ENCODE measurements around the gene CIDEC.
A peak's percentile ranks its signal among the peaks of the same experiment; 100 is the strongest.
"Not testable (repeated sequence)": the region's sequence is repeated elsewhere in the genome, so short reads cannot be mapped to it uniquely, and the experiment has no call there.

Gene CIDEC

DNA sequence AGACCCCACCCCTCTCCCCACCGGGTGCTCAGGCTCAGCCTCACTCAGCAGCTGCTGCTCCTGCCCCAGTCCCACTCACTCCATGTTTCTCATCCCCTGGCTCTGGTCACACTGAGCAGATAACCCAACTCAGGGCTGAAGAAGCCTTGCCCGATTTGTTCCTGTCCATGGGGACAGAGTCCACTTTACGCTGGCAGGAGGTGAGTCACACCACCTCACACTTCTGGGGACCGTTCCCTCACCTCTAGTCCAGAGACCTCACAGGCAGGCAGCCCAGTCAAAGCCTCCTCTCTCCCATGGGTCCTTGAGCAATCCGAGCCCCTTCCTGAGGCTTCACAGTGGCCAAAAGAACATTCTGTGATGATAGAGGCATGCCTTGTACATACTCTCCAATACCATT lies 1.4 kb downstream of the CIDEC start:
- peaks cover 5 to 11% of the 10 kb centered on the region in 2 donors for H3K4me1 ChIP-seq (ENCODE audit: control insufficient read depth in 1 of 2, insufficient read depth in 2 of 2, low read length in 2 of 2)
- H3K27ac ChIP-seq (ENCODE audit: low read depth, low read length): no peak overlapping the region
- H3K9me3 ChIP-seq (ENCODE audit: control insufficient read depth in 1 of 2, low read length in 2 of 2): no peaks in the 10 kb centered on the region
- H3K27me3 ChIP-seq (ENCODE audit: control insufficient read depth in 1 of 2, insufficient read depth in 2 of 2, low read length in 2 of 2): no peaks in the 10 kb centered on the region
- no peaks in the 10 kb centered on the region for H3K36me3 ChIP-seq (ENCODE audit: control insufficient read depth in 1 of 2, insufficient read depth in 2 of 2, low read length in 2 of 2)
- H3K9ac ChIP-seq (ENCODE audit: low read depth in 1 of 2, low read length in 2 of 2): peak overlapping the region in 1 of 2 donors; percentile 25
- H3K4me3 ChIP-seq (ENCODE audit: low read depth in 1 of 2, low read length in 2 of 2): peak overlapping the region; percentile 9 to 58

DNA sequence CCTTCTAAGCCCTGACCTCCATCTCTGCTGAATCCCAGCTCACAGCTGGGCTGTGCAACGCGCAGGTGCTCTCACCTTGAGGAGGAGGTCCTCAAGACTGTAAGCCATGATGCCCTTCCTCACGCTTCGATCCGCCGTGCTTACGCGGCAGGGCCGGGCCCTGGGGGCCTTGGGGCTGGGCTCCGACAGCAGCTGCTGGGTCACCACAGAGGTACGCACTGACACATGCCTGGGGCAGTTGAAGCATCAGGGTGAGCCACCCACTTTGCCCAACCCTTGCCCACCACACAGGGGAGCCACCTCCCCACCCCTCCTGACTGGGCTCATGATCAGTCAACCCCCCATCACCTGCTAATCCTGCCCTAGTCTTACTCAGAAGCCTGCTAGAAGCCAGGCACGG lies 3.1 kb downstream of the CIDEC start:
- H3K9me3 ChIP-seq (ENCODE audit: control insufficient read depth in 1 of 2, low read length in 2 of 2): no peaks in the 10 kb centered on the region
- H3K4me1 ChIP-seq (ENCODE audit: control insufficient read depth in 1 of 2, insufficient read depth in 2 of 2, low read length in 2 of 2): peaks cover 5 to 10% of the 10 kb centered on the region in 2 donors
- no peaks in the 10 kb centered on the region for H3K27me3 ChIP-seq (ENCODE audit: control insufficient read depth in 1 of 2, insufficient read depth in 2 of 2, low read length in 2 of 2)
- H3K36me3 ChIP-seq (ENCODE audit: control insufficient read depth in 1 of 2, insufficient read depth in 2 of 2, low read length in 2 of 2): no peaks in the 10 kb centered on the region
- H3K27ac ChIP-seq (ENCODE audit: low read depth, low read length): no peak overlapping the region
- H3K4me3 ChIP-seq (ENCODE audit: low read depth in 1 of 2, low read length in 2 of 2): no peak overlapping the region
- no peak overlapping the region for H3K9ac ChIP-seq (ENCODE audit: low read depth in 1 of 2, low read length in 2 of 2)

DNA sequence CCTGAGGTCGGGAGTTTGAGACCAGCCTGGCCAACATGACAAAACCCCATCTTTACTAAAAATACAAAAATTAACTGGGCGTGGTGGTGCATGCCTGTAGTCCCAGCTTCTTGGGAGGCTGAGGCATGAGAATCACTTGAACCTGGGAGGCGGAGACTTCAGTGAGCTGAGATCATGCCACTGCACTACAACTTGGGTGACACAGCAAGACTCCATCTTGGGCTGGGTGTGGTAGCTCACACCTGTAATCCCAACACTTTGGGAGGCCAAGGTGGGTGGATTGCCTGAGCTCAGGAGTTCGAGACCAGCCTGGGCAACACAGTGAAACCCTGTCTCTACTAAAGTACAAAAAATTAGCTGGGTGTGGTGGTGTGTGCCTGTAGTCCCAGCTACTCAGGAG lies 3.8 kb downstream of the CIDEC start:
- not testable (repeated sequence) for H3K36me3 ChIP-seq (ENCODE audit: control insufficient read depth in 1 of 2, insufficient read depth in 2 of 2, low read length in 2 of 2); H3K9me3 ChIP-seq (ENCODE audit: control insufficient read depth in 1 of 2, low read length in 2 of 2); H3K4me3 ChIP-seq (ENCODE audit: low read depth in 1 of 2, low read length in 2 of 2); H3K27me3 ChIP-seq (ENCODE audit: control insufficient read depth in 1 of 2, insufficient read depth in 2 of 2, low read length in 2 of 2); H3K9ac ChIP-seq (ENCODE audit: low read depth in 1 of 2, low read length in 2 of 2); H3K27ac ChIP-seq (ENCODE audit: low read depth, low read length)
- H3K4me1 ChIP-seq (ENCODE audit: control insufficient read depth in 1 of 2, insufficient read depth in 2 of 2, low read length in 2 of 2): peaks cover 5 to 10% of the 10 kb centered on the region in 2 donors

DNA sequence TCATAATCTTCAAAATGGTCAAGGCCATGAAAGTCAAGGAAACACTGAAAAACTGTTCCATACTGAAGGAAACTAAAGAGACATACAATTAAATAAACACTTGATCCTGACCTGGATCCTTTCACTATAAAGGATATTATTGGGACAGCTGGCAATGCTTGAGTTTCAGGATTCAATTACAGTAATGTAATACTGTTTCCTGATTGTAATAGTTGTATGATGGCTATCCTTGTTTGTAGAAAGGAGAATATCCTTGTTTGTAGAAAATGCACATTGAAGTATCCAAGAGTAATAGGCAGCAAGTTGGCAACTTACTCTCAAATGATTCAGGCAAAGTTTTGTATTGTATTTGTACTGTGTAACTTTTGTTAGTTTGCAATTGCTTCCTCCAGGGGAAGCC lies 4.6 kb downstream of the CIDEC start:
- Histone ChIP-seq H3K4me3 (ENCODE audit: low read depth in 1 of 2, low read length in 2 of 2) (no peak overlapping the region), H3K27ac (ENCODE audit: low read depth, low read length) (no peak overlapping the region), H3K27me3 (ENCODE audit: control insufficient read depth in 1 of 2, insufficient read depth in 2 of 2, low read length in 2 of 2) (no peaks in the 10 kb centered on the region)

DNA sequence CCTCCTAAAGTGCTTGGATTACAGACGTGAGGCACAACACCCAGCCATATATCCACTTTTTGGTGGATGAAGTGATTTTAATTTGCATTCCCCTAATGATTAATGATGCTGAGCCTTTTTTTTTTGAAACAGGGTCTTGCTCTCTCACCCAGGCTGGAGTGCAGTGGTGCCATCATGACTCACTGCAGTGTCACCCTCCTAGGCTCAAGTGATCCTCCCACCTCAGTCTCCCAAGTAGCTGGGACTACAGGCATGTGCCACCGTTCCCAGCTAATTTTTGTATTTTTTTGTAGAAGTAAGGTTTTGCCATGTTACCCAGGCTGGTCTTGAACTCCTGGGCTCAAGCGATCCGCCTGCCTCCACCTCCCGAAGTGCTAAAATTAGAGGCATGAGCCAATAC lies 8.0 kb downstream of the CIDEC start:
- not testable (repeated sequence) for H3K36me3 ChIP-seq (ENCODE audit: control insufficient read depth in 1 of 2, insufficient read depth in 2 of 2, low read length in 2 of 2); H3K4me1 ChIP-seq (ENCODE audit: control insufficient read depth in 1 of 2, insufficient read depth in 2 of 2, low read length in 2 of 2); H3K9me3 ChIP-seq (ENCODE audit: control insufficient read depth in 1 of 2, low read length in 2 of 2); H3K4me3 ChIP-seq (ENCODE audit: low read depth in 1 of 2, low read length in 2 of 2); H3K27ac ChIP-seq (ENCODE audit: low read depth, low read length); H3K9ac ChIP-seq (ENCODE audit: low read depth in 1 of 2, low read length in 2 of 2); H3K27me3 ChIP-seq (ENCODE audit: control insufficient read depth in 1 of 2, insufficient read depth in 2 of 2, low read length in 2 of 2)

More for the DNA sequence above, 4.6 kb downstream of the CIDEC start:
- Histone ChIP-seq H3K9me3 (ENCODE audit: control insufficient read depth in 1 of 2, low read length in 2 of 2) (no peaks in the 10 kb centered on the region), H3K4me1 (ENCODE audit: control insufficient read depth in 1 of 2, insufficient read depth in 2 of 2, low read length in 2 of 2) (peaks cover 5 to 10% of the 10 kb centered on the region in 2 donors), H3K36me3 (ENCODE audit: control insufficient read depth in 1 of 2, insufficient read depth in 2 of 2, low read length in 2 of 2) (no peaks in the 10 kb centered on the region), H3K9ac (ENCODE audit: low read depth in 1 of 2, low read length in 2 of 2) (no peak overlapping the region)

DNA sequence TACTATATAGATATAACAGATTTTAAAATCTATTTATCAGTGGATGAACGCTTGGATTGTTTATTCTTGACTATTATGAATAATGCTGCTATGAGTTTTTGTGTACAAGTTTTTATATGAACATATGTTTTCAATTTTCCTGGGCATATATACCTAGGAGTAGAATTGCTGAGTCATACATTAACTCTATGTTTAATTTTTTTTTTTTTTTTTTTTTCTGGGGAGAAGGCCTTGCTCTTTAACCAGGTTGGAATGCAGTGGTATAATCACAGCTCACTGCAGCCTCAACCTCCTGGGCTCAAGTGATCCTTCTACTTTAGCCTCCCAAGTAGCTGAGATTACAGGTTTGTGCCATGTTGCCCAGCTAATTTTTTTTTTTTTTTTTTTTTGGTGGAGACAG lies 9.1 kb downstream of the CIDEC start:
- no peaks in the 10 kb centered on the region for H3K27me3 ChIP-seq (ENCODE audit: control insufficient read depth in 1 of 2, insufficient read depth in 2 of 2, low read length in 2 of 2)
- no peak overlapping the region for H3K27ac ChIP-seq (ENCODE audit: low read depth, low read length)
- H3K4me1 ChIP-seq (ENCODE audit: control insufficient read depth in 1 of 2, insufficient read depth in 2 of 2, low read length in 2 of 2): no peaks in the 10 kb centered on the region
- H3K9me3 ChIP-seq (ENCODE audit: control insufficient read depth in 1 of 2, low read length in 2 of 2): no peaks in the 10 kb centered on the region
- no peaks in the 10 kb centered on the region for H3K36me3 ChIP-seq (ENCODE audit: control insufficient read depth in 1 of 2, insufficient read depth in 2 of 2, low read length in 2 of 2)
- no peak overlapping the region for H3K4me3 ChIP-seq (ENCODE audit: low read depth in 1 of 2, low read length in 2 of 2)
- H3K9ac ChIP-seq (ENCODE audit: low read depth in 1 of 2, low read length in 2 of 2): no peak overlapping the region

DNA sequence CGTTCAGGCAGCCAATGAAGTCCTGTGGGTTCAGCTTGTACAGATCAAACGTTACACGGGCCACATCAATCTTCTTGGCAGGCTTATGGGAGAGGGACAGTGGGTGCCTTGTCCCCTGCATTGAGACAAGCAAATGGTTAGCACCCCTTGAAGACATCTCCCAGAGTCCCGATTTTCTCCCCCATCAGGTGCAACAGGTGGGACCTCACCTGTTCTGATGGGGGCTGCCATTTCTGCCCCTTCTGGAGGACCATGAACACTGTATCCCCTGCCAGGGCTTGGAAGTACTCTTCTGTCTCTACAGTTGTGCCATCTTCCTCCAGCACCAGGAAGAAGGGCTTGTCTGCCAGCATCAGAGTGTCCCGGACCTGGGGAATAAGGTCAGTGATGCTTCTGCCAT lies 10.1 kb downstream of the CIDEC start:
- Histone ChIP-seq H3K9ac (ENCODE audit: low read depth in 1 of 2, low read length in 2 of 2) (no peak overlapping the region), H3K27ac (ENCODE audit: low read depth, low read length) (no peak overlapping the region), H3K27me3 (ENCODE audit: control insufficient read depth in 1 of 2, insufficient read depth in 2 of 2, low read length in 2 of 2) (no peaks in the 10 kb centered on the region), H3K9me3 (ENCODE audit: control insufficient read depth in 1 of 2, low read length in 2 of 2) (no peaks in the 10 kb centered on the region), H3K4me1 (ENCODE audit: control insufficient read depth in 1 of 2, insufficient read depth in 2 of 2, low read length in 2 of 2) (no peaks in the 10 kb centered on the region), H3K36me3 (ENCODE audit: control insufficient read depth in 1 of 2, insufficient read depth in 2 of 2, low read length in 2 of 2) (no peaks in the 10 kb centered on the region), H3K4me3 (ENCODE audit: low read depth in 1 of 2, low read length in 2 of 2) (no peak overlapping the region)

DNA sequence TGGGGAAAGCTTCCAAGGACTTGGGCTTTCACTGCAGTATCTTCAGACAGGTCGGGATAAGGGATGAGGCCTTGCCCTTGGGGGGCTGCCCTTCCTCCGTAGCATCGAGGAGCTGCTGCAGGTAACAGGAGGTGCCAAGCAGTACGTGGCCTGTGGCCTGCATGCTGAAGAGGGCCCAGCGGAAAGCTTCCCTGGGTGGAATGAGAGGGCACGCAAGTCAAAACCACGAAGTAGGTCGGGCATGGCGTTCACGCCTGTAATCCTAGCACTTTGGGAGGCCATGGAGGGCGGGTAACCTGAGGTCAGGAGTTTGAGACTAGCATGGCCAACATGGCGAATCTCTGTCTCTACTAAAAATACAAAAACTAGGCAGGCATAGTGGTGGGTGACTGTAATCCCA lies 12.9 kb downstream of the CIDEC start:
- no peaks in the 10 kb centered on the region for H3K9me3 ChIP-seq (ENCODE audit: control insufficient read depth in 1 of 2, low read length in 2 of 2)
- no peaks in the 10 kb centered on the region for H3K36me3 ChIP-seq (ENCODE audit: control insufficient read depth in 1 of 2, insufficient read depth in 2 of 2, low read length in 2 of 2)
- H3K4me3 ChIP-seq (ENCODE audit: low read depth in 1 of 2, low read length in 2 of 2): no peak overlapping the region
- no peak overlapping the region for H3K27ac ChIP-seq (ENCODE audit: low read depth, low read length)
- no peak overlapping the region for H3K9ac ChIP-seq (ENCODE audit: low read depth in 1 of 2, low read length in 2 of 2)
- H3K27me3 ChIP-seq (ENCODE audit: control insufficient read depth in 1 of 2, insufficient read depth in 2 of 2, low read length in 2 of 2): no peaks in the 10 kb centered on the region
- H3K4me1 ChIP-seq (ENCODE audit: control insufficient read depth in 1 of 2, insufficient read depth in 2 of 2, low read length in 2 of 2): peaks cover 0 to 5% of the 10 kb centered on the region in 2 donors

DNA sequence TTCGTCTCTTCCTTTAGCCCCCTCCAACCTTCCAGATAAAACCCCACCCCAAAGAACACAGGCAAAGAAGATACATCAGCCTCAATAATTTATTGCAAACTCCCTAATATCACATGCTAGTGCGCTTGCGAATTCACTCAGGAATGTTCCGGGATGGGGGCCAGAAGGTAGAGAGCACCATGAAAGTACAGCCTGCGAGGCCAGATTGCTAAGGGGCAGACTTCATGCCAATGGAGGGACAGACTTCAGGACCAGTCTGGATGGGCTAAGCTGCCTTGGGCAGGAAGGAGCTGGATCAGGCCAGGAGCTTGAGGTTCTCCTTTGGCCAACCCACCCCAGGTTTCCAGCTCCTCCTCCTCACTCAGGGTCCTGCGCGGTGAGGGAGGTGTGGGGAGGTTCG lies 13.4 kb downstream of the CIDEC start:
- H3K9ac ChIP-seq (ENCODE audit: low read depth in 1 of 2, low read length in 2 of 2): no peak overlapping the region
- no peak overlapping the region for H3K27ac ChIP-seq (ENCODE audit: low read depth, low read length)
- no peaks in the 10 kb centered on the region for H3K9me3 ChIP-seq (ENCODE audit: control insufficient read depth in 1 of 2, low read length in 2 of 2)
- no peaks in the 10 kb centered on the region for H3K36me3 ChIP-seq (ENCODE audit: control insufficient read depth in 1 of 2, insufficient read depth in 2 of 2, low read length in 2 of 2)
- H3K4me3 ChIP-seq (ENCODE audit: low read depth in 1 of 2, low read length in 2 of 2): no peak overlapping the region
- H3K4me1 ChIP-seq (ENCODE audit: control insufficient read depth in 1 of 2, insufficient read depth in 2 of 2, low read length in 2 of 2): peaks cover 0 to 5% of the 10 kb centered on the region in 2 donors
- H3K27me3 ChIP-seq (ENCODE audit: control insufficient read depth in 1 of 2, insufficient read depth in 2 of 2, low read length in 2 of 2): no peaks in the 10 kb centered on the region

DNA sequence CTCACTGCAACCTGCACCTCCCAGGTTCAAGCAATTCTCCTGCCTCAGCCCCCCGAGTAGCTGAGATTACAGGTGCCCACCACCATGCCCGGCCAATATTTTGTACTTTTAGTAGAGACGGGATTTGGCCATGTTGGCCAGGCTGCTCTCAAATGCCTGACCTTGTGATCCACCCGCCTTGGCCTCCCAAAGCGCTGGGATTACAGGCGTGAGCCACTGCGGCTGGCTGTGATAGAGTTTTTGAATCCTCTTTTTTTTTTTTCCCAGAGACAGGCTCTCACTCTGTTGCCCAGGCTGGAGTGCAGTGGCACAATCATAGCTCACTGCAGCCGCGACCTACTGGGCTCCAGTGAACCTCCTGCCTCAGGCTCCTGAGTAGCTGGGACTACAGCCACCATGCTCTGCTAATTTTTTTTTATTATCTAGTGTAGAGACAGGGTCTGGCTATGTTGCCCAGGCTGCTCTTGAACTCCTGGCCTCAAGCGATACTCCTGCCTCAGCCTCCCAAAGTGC lies 14.9 kb downstream of the CIDEC start:
- H3K4me1 ChIP-seq (ENCODE audit: control insufficient read depth in 1 of 2, insufficient read depth in 2 of 2, low read length in 2 of 2); H3K36me3 ChIP-seq (ENCODE audit: control insufficient read depth in 1 of 2, insufficient read depth in 2 of 2, low read length in 2 of 2); H3K9me3 ChIP-seq (ENCODE audit: control insufficient read depth in 1 of 2, low read length in 2 of 2); H3K27ac ChIP-seq (ENCODE audit: low read depth, low read length); H3K27me3 ChIP-seq (ENCODE audit: control insufficient read depth in 1 of 2, insufficient read depth in 2 of 2, low read length in 2 of 2); H3K4me3 ChIP-seq (ENCODE audit: low read depth in 1 of 2, low read length in 2 of 2); H3K9ac ChIP-seq (ENCODE audit: low read depth in 1 of 2, low read length in 2 of 2): not testable (repeated sequence)
